ENCODE measurements around the gene PHF2. TPM values are rescaled to one million over a fixed set of nuclear protein-coding genes. Genes with fewer than 3 reads are reported as not detected.

The PHF2 gene
- total RNA-seq, 3 donors from 2014 or later = 24.8 to 26.9 (median 25.9) TPM

DNA sequence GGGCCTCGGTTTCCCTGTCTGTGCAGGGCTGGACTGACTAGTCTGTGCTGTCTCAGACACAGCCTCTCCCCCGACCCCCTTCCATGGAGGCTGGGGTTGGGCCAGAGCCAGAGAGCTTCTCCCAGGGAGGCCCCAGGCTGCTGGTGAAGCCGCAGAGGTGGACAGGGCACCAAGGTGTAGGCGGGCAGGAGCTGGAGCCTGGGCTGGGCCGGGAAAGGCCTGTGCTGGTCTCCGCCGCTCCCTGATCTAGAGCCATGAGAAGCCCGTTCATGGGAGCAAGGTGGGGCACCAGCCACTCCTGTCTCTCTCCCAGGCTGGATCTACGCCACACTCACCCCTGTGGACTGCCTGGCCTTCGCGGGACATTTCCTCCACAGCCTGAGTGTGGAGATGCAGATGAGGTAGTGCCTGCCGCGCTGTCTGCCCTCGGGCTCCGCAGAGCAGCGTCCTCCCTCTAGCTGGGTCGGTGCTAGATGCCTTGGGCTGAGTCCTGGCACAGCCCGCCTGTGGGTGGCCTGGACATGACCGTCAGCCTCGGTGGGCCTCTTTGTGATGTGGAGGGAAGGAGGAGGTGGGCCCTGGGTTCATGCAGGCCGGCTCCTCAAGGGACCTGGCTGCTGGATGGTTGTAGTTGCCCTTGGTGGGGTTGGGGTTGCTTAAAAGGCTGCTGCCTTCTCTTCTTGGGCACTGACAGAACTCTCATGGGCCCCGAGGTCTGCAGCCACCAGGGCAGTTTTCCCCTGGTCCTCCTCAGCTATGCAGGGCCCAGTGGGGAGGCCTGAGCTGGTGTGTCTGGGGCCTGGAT lies 79.4 kb downstream of the PHF2 start:
- no peaks in the 10 kb centered on the region for H3K27me3 ChIP-seq
- DNase-seq (ENCODE audit: low spot score in 2 of 2) = peak in 1 of 2 donors; percentile 45
- peaks cover 3% of the 10 kb centered on the region for H3K36me3 ChIP-seq
- H3K27ac ChIP-seq = no peak overlapping the region
- H3K9me3 ChIP-seq = no peaks in the 10 kb centered on the region
- H3K4me3 ChIP-seq = no peak overlapping the region
- intact Hi-C loops (cut with DNase I; ENCODE audit: low total_unique reads) = no loop called here
- no peaks in the 10 kb centered on the region for H3K4me1 ChIP-seq
- TF ChIP-seq CTCF (IDR thresholded peaks at IDR 0.05) (no peak), POLR2AphosphoS5 (IDR thresholded peaks at IDR 0.05) (no peak), POLR2A (IDR thresholded peaks at IDR 0.05) (no peak)

DNA sequence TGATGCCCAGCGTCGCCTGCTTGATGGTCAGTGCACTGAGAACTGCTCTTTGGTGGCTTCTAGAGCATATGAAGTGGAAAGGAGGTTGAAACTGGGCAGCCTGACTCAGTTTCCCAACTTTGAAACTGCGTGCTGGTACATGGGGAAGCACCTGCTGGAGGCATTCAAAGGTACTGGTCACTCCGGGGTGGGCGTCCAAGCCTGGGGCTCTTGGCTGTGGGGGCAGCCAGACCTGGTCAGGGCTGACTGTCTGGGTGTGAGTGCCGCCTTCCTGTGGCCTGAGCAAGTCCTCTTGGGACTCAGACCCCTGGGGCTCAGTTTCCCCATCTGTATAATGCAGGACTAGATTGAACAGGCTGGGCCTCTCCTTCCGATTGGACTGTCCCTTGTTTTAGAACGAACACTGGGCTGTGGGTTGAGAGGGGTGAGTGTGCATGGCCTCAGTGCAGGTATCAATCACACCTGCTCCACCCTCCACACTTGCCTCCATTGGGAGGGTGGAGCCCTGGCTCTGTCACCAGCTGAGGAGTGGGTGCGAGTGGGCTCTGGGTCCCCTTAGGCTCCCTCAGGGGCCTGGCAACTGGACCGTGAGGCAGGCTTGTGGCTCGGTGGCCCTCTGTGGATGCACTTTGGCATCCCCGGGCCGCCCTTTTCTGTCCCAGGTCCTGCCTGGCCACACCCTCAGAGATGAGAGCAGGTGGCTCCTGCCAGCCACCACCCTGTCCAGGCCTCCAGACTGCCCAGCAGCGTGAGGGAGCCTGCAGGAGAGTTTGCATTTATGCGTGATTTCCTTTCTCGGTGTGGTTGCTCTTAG lies 80.2 kb downstream of the PHF2 start:
- Histone ChIP-seq H3K4me1 (no peaks in the 10 kb centered on the region), H3K4me3 (no peak overlapping the region), H3K9me3 (no peaks in the 10 kb centered on the region), H3K36me3 (peaks cover 3% of the 10 kb centered on the region), H3K27ac (no peak overlapping the region), H3K27me3 (no peaks in the 10 kb centered on the region)
- no peak for TF ChIP-seq POLR2A (IDR thresholded peaks at IDR 0.05)
- TF ChIP-seq CTCF (IDR thresholded peaks at IDR 0.05) = no peak
- no peak for TF ChIP-seq POLR2AphosphoS5 (IDR thresholded peaks at IDR 0.05)
- peak in 1 of 2 donors; percentile 31 for DNase-seq (ENCODE audit: low spot score in 2 of 2)
- intact Hi-C loops (cut with DNase I; ENCODE audit: low total_unique reads) = no loop called here

DNA sequence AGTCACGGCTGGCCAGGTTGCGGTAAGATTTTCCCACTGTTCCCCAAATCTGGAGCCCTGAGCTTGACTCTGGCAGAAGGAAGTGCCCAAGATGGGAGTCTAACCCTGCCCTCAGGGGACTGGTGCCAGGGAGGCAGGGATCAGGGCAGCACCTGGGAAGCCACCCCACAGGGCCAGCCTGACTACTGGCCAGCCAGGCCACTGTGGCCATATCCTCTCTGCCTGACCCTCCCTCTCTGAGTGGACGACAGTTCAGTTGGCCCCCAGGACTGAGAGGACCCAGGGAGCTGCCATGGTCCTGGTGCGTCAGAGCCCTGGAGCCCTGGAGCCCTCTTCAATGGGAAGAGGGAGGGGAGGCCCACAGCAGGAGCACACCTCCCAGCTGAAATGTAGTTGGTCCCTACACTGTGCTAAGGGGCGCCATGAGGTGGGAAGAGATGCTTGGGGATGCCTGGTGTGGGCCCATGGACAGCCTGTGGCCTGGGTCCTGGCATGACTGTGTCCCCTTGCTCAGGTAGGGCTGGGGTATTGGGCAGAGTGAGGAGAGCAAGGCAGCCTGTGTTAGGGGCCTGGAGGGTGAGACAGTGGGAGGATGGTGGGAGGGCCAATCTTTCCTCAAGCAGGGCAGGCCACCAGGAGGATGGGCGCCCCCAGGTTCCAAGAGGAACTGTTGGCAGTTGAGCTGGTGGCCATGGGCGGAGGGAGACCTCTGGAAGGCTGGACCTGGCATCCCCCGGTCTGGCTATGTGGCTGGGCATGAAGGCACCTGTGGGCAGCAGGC lies 81.1 kb downstream of the PHF2 start:
- H3K27ac ChIP-seq = no peak overlapping the region
- intact Hi-C loops (cut with DNase I; ENCODE audit: low total_unique reads) = no loop called here
- peak in 1 of 2 donors; percentile 34 for DNase-seq (ENCODE audit: low spot score in 2 of 2)
- no peaks in the 10 kb centered on the region for H3K9me3 ChIP-seq
- no peaks in the 10 kb centered on the region for H3K4me1 ChIP-seq
- H3K27me3 ChIP-seq = no peaks in the 10 kb centered on the region
- TF ChIP-seq POLR2AphosphoS5 (IDR thresholded peaks at IDR 0.05) (no peak), CTCF (IDR thresholded peaks at IDR 0.05) (no peak), POLR2A (IDR thresholded peaks at IDR 0.05) (no peak)
- H3K4me3 ChIP-seq = no peak overlapping the region
- H3K36me3 ChIP-seq = peaks cover 3% of the 10 kb centered on the region

- TF ChIP-seq POLR2A (IDR thresholded peaks at IDR 0.05) (no peak), POLR2AphosphoS5 (IDR thresholded peaks at IDR 0.05) (no peak), CTCF (IDR thresholded peaks at IDR 0.05) (no peak)
Measured at GRCh38 chr9:93658184-93658925, 82.0 kb downstream of the PHF2 start.

More at GRCh38 chr9:93658184-93658925, 82.0 kb downstream of the PHF2 start:
- Histone ChIP-seq H3K27me3 (no peaks in the 10 kb centered on the region), H3K4me3 (no peak overlapping the region), H3K9me3 (no peaks in the 10 kb centered on the region), H3K27ac (no peak overlapping the region), H3K4me1 (no peaks in the 10 kb centered on the region), H3K36me3 (peaks cover 3% of the 10 kb centered on the region)
- intact Hi-C loops (cut with DNase I; ENCODE audit: low total_unique reads) = no loop called here
- peak in 1 of 2 donors; percentile 33 for DNase-seq (ENCODE audit: low spot score in 2 of 2)

Data from breast epithelium (tissue), 4 donors.